GM12891 (cell line): Measurements from ENCODE around the gene PELI3.

ENCODE experiments used
- PAX5 ChIP-seq: IDR thresholded peaks from 2 replicates; pipeline ENCODE4 v1.6.1; 2011; ENCODE audit warnings: low read length, moderate library complexity, mild to moderate bottlenecking; ENCODE audit not compliant: insufficient read depth, severe bottlenecking
- POLR2A ChIP-seq: IDR thresholded peaks from 2 replicates; pipeline ENCODE4 v1.6.1; 2011; ENCODE audit warnings: low read depth, low read length, control low read depth
- POLR2AphosphoS5 ChIP-seq: IDR thresholded peaks from 2 replicates; pipeline ENCODE4 v1.6.1; 2011; ENCODE audit warnings: low read depth, low read length, control low read depth
- POU2F2 ChIP-seq: IDR thresholded peaks from 2 replicates; pipeline ENCODE4 v1.6.1; 2011; ENCODE audit warnings: low read depth, mild to moderate bottlenecking, control low read depth, low read length, moderate library complexity
- TAF1 ChIP-seq: IDR thresholded peaks from 2 replicates; pipeline ENCODE4 v1.6.1; 2011; ENCODE audit warnings: low read depth, low read length, control low read depth

- TF ChIP-seq POLR2AphosphoS5 (no peak), PAX5 (no peak), POLR2A (no peak), POU2F2 (no peak), TAF1 (no peak)
Measured at GRCh38 chr11:66417000-66417399, 49.7 kb upstream of the PELI3 start.
